Loucy (cell line): ENCODE measurements around the gene PIK3R1.

ENCODE experiments used
- EZH2phosphoT487 ChIP-seq: fragments of 200-600 bp; IDR thresholded peaks from 2 replicates; pipeline ENCODE4 v1.6.1; 2018; ENCODE audit warnings: antibody characterized with exemption, mild to moderate bottlenecking, moderate library complexity, borderline replicate concordance
- TF ChIP-seq, protein P1 (sequence below): fragments of 200-600 bp; sonication (generic); conservative IDR thresholded peaks from 2 replicates; pipeline ENCODE4 v1.5.1; 2014; ENCODE audit warnings: mild to moderate bottlenecking, antibody characterized with exemption, low read length

DNA sequence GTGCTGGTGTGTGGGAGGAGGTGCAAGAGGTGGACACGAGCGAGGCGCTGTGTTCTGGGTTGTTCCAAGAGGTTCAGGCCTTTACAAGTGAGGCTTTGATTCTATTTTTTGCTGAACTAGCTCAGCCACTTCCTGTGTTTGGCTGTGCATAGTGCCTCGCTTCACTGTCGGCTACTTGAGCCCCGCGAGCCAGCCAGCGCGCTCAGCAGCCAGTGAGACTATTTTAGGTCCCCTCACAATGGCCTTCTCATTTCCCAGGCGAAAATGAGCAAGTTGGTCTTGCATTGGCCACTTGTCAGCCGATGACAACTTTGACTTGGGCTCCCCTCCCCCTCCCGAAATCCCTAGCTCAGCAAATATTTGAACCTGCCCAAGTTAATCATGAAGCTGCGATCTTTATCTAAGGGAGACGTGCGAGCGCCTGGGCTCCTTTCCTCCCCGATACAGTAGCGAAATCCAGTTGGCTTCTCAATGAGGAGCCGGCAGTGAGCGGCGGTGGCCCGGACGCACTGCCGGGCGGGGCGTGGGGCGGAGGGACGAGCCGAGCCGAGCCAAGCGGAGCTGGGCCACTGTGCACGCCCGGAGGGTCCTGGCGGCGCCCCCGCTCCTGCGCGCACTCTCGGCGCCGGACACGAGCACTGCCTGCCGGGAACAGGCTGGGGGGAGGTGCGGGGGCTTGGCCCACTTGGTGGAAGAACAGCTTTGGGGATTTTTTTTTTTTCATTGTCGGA, 72.6 kb downstream of the PIK3R1 start:
- TF ChIP-seq, protein P1, sequence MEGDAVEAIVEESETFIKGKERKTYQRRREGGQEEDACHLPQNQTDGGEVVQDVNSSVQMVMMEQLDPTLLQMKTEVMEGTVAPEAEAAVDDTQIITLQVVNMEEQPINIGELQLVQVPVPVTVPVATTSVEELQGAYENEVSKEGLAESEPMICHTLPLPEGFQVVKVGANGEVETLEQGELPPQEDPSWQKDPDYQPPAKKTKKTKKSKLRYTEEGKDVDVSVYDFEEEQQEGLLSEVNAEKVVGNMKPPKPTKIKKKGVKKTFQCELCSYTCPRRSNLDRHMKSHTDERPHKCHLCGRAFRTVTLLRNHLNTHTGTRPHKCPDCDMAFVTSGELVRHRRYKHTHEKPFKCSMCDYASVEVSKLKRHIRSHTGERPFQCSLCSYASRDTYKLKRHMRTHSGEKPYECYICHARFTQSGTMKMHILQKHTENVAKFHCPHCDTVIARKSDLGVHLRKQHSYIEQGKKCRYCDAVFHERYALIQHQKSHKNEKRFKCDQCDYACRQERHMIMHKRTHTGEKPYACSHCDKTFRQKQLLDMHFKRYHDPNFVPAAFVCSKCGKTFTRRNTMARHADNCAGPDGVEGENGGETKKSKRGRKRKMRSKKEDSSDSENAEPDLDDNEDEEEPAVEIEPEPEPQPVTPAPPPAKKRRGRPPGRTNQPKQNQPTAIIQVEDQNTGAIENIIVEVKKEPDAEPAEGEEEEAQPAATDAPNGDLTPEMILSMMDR: no peak
- TF ChIP-seq EZH2phosphoT487: no peak
